HepG2 (cell line): ENCODE results near the gene ZMIZ1. TPM values are rescaled to one million over a fixed set of nuclear protein-coding genes. Genes with fewer than 3 reads are reported as not detected.

Experiments used
- CEBPB ChIP-seq: IDR thresholded peaks from 2 replicates; pipeline ENCODE4 v1.6.1; 2011; ENCODE audit warnings: low read depth, low read length, improper control_type of control experiment, borderline replicate concordance
- CEBPG ChIP-seq: IDR thresholded peaks from 2 replicates; pipeline ENCODE4 v1.6.1; 2016
- EEA1 ChIP-seq: sonication (generic); formaldehyde crosslinking; IDR thresholded peaks from 2 replicates; pipeline ENCODE4 v1.5.1; 2020; ENCODE audit warnings: mild to moderate bottlenecking, missing genetic modification reagents, borderline replicate concordance
- ETV5 ChIP-seq: IDR thresholded peaks from 2 replicates; pipeline ENCODE4 v1.6.1; 2018; ENCODE audit warnings: missing biosample characterization, missing genetic modification reagents, inconsistent platforms, borderline replicate concordance
- FOSL2 ChIP-seq: sonication (generic); formaldehyde crosslinking; IDR thresholded peaks from 2 replicates; pipeline ENCODE4 v1.4.0; 2020; ENCODE audit warnings: missing genetic modification reagents
- FOXP1 ChIP-seq, 2 experiments: fragments of 450-650 bp in 1 of 2; IDR thresholded peaks; 2 replicates each; pipeline ENCODE4 v1.6.1; 2017 to 2018; ENCODE audit warnings: antibody characterized with exemption in 1 of 2
- GATAD2A ChIP-seq: IDR thresholded peaks from 2 replicates; pipeline ENCODE4 v1.6.1; 2016
- GTF2F1 ChIP-seq: fragments of 150-350 bp; IDR thresholded peaks from 2 replicates; pipeline ENCODE4 v1.6.1; 2014; ENCODE audit warnings: low read length
- HDAC1 ChIP-seq: sonication (generic); formaldehyde crosslinking; IDR thresholded peaks from 2 replicates; pipeline ENCODE4 v1.5.1; 2020; ENCODE audit warnings: mild to moderate bottlenecking, missing genetic modification reagents
- KAT7 ChIP-seq: IDR thresholded peaks from 2 replicates; pipeline ENCODE4 v1.6.1; 2018; ENCODE audit warnings: borderline replicate concordance, missing compliant biosample characterization
- KAT8 ChIP-seq: IDR thresholded peaks from 2 replicates; pipeline ENCODE4 v1.6.1; 2016; ENCODE audit warnings: missing genetic modification reagents, missing compliant biosample characterization
- KLF12 ChIP-seq: sonication (generic); formaldehyde crosslinking; IDR thresholded peaks from 2 replicates; pipeline ENCODE4 v1.4.0; 2020; ENCODE audit warnings: missing genetic modification reagents, borderline replicate concordance
- PRPF4 ChIP-seq: fragments of 200-400 bp; formaldehyde crosslinking; IDR thresholded peaks from 2 replicates; pipeline ENCODE4 v1.6.1; 2016; ENCODE audit warnings: low read length, low read depth; ENCODE audit not compliant: poor library complexity, severe bottlenecking
- SP5 ChIP-seq: IDR thresholded peaks from 2 replicates; pipeline ENCODE4 v1.6.1; 2016; ENCODE audit warnings: low read depth, borderline replicate concordance
- SRSF1 ChIP-seq: fragments of 200-400 bp; formaldehyde crosslinking; optimal IDR thresholded peaks from 2 replicates; pipeline ENCODE3; 2017; ENCODE audit warnings: mild to moderate bottlenecking, low read depth, low read length, moderate library complexity
- SYNCRIP ChIP-seq: fragments of 200-400 bp; formaldehyde crosslinking; IDR thresholded peaks from 2 replicates; pipeline ENCODE4 v1.6.1; 2018; ENCODE audit warnings: mild to moderate bottlenecking, low read depth, low read length; ENCODE audit not compliant: insufficient read depth
- ZFP62 ChIP-seq: sonication (generic); formaldehyde crosslinking; IDR thresholded peaks from 2 replicates; pipeline ENCODE4 v1.4.0; 2020; ENCODE audit warnings: missing genetic modification reagents
- ZNF224 ChIP-seq: sonication (generic); formaldehyde crosslinking; IDR thresholded peaks from 2 replicates; pipeline ENCODE4 v1.5.0; 2020; ENCODE audit warnings: mild to moderate bottlenecking, missing genetic modification reagents
- ZNF605 ChIP-seq: sonication (generic); formaldehyde crosslinking; IDR thresholded peaks from 2 replicates; pipeline ENCODE4 v1.8.0; 2022; ENCODE audit warnings: mild to moderate bottlenecking, missing genetic modification reagents
- ZNF747 ChIP-seq: sonication (generic); formaldehyde crosslinking; IDR thresholded peaks from 2 replicates; pipeline ENCODE4 v1.8.1; 2023; ENCODE audit warnings: missing genetic modification reagents, mild to moderate bottlenecking, borderline replicate concordance
- ZNF749 ChIP-seq: sonication (generic); formaldehyde crosslinking; IDR thresholded peaks from 2 replicates; pipeline ENCODE4 v1.8.0; 2022; ENCODE audit warnings: mild to moderate bottlenecking, missing genetic modification reagents, moderate library complexity, borderline replicate concordance
- ZNF816 ChIP-seq: sonication (generic); formaldehyde crosslinking; IDR thresholded peaks from 2 replicates; pipeline ENCODE4 v1.8.0; 2022; ENCODE audit warnings: missing genetic modification reagents, mild to moderate bottlenecking, borderline replicate concordance
- polyA plus RNA-seq, 8 experiments: library from polyadenylated mRNA; depleted of rRNA in 3 of 8; stranded (reverse) in 7 of 8; unstranded in 1 of 8; fragments of >200 nt; fragmentation: Illumina TruSeq in 4 of 8; extraction: Trizol in 4 of 8; gene quantifications; 2 replicates each; pipeline versions ENCODE4 v1.2.1 to v1.2.3, GENCODE V29; 2011 to 2016; ENCODE audit warnings: low read depth in 4 of 8, missing spikeins in 1 of 8, mixed read lengths in 1 of 8; ENCODE audit not compliant: insufficient read depth in 1 of 8
- total RNA-seq, 5 experiments: library from RNA; depleted of rRNA; stranded (reverse); fragments of >200 nt; fragmentation: Illumina TruSeq; extraction: Trizol; gene quantifications; 2 replicates each; pipeline ENCODE4 v1.2.3, GENCODE V29; 2016; ENCODE audit warnings: low read depth in 1 of 5
- TF ChIP-seq, protein P1 (sequence below): sonication (generic); formaldehyde crosslinking; IDR thresholded peaks from 2 replicates; pipeline ENCODE4 v1.4.0; 2020; ENCODE audit warnings: missing genetic modification reagents, borderline replicate concordance
- TF ChIP-seq, protein P2 (sequence below): sonication (generic); formaldehyde crosslinking; IDR thresholded peaks from 2 replicates; pipeline ENCODE4 v1.9.0; 2021; ENCODE audit warnings: missing genetic modification reagents, borderline replicate concordance
- TF ChIP-seq, protein P3 (sequence below): sonication (generic); formaldehyde crosslinking; IDR thresholded peaks from 2 replicates; pipeline ENCODE4 v1.8.1; 2022; ENCODE audit warnings: low read depth, mild to moderate bottlenecking, missing genetic modification reagents

Gene ZMIZ1
- total and polyA plus RNA-seq, 2 of the 13 experiments (the other 11 are each of a cell fraction or from before 2014, with no cell fraction given) = 5.3 to 10.2 TPM

DNA sequence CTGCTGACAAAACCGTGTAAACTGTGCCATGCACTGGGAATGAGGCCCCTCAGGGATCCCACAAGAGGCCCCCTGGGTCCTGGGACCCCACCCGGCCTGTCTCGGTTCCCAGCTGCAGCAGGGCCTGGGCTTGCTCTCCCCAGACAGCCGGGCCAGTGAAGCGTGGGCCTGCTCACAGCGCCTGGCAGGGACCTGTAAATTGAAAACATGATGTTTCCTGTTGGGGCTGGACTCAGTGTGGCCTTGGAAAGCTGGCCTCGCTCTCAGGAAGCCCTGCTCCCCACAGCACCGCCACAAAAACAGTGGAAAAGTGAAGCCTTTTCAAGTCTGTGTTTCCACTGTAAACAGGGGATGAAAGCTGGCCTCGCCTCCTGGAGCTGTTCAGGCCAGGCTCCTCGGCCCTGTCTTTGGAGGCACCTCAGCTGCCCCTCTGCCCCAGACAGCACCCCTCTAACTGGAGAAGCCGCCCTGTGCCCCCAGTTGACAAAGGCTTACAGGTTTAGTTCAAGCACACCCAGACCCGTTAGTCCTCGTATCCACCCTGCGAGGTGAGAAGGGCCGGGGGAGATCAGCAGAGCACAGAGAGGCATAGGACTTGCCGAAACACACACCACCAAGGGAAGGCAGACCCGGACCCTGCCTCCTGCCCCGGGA is 108.3 kb downstream of the ZMIZ1 start (continued):
- TF ChIP-seq, protein P1, sequence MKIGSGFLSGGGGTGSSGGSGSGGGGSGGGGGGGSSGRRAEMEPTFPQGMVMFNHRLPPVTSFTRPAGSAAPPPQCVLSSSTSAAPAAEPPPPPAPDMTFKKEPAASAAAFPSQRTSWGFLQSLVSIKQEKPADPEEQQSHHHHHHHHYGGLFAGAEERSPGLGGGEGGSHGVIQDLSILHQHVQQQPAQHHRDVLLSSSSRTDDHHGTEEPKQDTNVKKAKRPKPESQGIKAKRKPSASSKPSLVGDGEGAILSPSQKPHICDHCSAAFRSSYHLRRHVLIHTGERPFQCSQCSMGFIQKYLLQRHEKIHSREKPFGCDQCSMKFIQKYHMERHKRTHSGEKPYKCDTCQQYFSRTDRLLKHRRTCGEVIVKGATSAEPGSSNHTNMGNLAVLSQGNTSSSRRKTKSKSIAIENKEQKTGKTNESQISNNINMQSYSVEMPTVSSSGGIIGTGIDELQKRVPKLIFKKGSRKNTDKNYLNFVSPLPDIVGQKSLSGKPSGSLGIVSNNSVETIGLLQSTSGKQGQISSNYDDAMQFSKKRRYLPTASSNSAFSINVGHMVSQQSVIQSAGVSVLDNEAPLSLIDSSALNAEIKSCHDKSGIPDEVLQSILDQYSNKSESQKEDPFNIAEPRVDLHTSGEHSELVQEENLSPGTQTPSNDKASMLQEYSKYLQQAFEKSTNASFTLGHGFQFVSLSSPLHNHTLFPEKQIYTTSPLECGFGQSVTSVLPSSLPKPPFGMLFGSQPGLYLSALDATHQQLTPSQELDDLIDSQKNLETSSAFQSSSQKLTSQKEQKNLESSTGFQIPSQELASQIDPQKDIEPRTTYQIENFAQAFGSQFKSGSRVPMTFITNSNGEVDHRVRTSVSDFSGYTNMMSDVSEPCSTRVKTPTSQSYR = no peak
- TF ChIP-seq CEBPB (no peak), ZFP62 (CRISPR knock-in tag) (no peak), FOXP1 (IDR thresholded peaks at IDR 0.05) (no peak), FOXP1 (CRISPR knock-in tag; IDR thresholded peaks at IDR 0.05) (peak; percentile 78), ZNF749 (no peak), SP5 (CRISPR knock-in tag) (peak; percentile 80), ZNF747 (CRISPR knock-in tag) (no peak), GATAD2A (peak; percentile 75), PRPF4 (no peak), GTF2F1 (no peak), ETV5 (CRISPR knock-in tag) (peak; percentile 87; the same call in 1 of the 2 replicates), KLF12 (no peak; the same call in 1 of the 2 replicates), ZNF605 (CRISPR knock-in tag) (peak; percentile 70), SRSF1 (no peak), HDAC1 (CRISPR knock-in tag) (peak; percentile 74), SYNCRIP (no peak), FOSL2 (peak; percentile 38; the same call in 1 of the 2 replicates), ZNF816 (CRISPR knock-in tag) (no peak), KAT7 (CRISPR knock-in tag) (no peak), ZNF224 (CRISPR knock-in tag) (peak; percentile 51; the same call in 1 of the 2 replicates), KAT8 (peak; percentile 61), EEA1 (CRISPR knock-in tag) (no peak), CEBPG (peak; percentile 28; the same call in 1 of the 2 replicates)
- TF ChIP-seq, protein P2, sequence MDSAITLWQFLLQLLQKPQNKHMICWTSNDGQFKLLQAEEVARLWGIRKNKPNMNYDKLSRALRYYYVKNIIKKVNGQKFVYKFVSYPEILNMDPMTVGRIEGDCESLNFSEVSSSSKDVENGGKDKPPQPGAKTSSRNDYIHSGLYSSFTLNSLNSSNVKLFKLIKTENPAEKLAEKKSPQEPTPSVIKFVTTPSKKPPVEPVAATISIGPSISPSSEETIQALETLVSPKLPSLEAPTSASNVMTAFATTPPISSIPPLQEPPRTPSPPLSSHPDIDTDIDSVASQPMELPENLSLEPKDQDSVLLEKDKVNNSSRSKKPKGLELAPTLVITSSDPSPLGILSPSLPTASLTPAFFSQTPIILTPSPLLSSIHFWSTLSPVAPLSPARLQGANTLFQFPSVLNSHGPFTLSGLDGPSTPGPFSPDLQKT (CRISPR knock-in tag) = no peak
- TF ChIP-seq, protein P3, sequence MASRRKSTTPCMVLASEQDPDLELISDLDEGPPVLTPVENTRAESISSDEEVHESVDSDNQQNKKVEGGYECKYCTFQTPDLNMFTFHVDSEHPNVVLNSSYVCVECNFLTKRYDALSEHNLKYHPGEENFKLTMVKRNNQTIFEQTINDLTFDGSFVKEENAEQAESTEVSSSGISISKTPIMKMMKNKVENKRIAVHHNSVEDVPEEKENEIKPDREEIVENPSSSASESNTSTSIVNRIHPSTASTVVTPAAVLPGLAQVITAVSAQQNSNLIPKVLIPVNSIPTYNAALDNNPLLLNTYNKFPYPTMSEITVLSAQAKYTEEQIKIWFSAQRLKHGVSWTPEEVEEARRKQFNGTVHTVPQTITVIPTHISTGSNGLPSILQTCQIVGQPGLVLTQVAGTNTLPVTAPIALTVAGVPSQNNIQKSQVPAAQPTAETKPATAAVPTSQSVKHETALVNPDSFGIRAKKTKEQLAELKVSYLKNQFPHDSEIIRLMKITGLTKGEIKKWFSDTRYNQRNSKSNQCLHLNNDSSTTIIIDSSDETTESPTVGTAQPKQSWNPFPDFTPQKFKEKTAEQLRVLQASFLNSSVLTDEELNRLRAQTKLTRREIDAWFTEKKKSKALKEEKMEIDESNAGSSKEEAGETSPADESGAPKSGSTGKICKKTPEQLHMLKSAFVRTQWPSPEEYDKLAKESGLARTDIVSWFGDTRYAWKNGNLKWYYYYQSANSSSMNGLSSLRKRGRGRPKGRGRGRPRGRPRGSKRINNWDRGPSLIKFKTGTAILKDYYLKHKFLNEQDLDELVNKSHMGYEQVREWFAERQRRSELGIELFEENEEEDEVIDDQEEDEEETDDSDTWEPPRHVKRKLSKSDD (CRISPR knock-in tag) = no peak
